NCI-H2227 treated with DMSO at 0.1 percent for 48 hours (cell line): ENCODE results near the gene TBC1D16.

ENCODE experiments used
- DNase-seq: peaks from one replicate; lab custom pipeline; 2025; lab: John Stamatoyannopoulos, UW

Gene TBC1D16

DNA sequence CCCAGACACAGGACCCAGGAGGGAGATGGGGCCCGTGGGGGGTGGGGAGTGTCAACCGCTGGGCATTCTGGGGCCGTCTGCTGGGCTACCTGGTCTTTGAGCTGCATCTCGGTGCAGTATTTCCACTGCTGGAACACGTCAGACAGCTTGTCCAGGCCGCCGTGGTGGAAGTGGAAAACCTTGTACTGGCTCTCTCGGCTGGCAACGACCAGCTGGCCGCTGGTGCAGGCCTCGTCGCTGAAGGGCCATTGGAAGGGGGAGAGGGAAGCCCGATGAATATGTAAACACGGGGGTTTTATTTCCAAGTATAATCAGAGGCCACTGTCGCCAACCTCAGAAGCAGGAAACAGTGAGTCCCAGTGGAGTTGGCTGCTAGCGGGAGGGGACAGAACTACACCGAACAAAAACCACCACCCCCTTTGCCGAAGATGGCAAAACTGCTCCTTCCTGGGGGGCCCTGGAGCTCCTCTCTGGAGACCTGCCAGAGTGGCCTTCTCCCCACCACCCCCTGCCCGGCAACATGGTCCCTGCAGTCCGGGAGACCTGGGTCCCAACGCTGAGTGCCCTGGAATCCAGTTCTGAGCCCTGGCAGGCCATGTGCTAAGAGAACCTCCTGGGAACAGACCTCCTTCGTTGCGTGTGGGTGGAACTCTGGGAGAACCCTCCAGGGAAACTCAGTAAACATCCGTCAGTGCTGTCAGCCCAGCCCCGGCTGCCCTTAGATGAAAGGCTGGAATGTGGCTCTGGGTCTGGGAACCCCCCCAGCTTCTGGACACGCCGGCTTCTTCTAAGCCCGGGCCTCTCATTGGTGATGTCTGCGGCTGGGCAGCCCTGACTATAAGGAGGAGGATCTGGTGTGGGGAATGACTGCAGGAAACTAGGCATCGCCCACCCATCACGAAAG lies 84.1 kb downstream of the TBC1D16 start:
- DNase-seq: no peak

DNA sequence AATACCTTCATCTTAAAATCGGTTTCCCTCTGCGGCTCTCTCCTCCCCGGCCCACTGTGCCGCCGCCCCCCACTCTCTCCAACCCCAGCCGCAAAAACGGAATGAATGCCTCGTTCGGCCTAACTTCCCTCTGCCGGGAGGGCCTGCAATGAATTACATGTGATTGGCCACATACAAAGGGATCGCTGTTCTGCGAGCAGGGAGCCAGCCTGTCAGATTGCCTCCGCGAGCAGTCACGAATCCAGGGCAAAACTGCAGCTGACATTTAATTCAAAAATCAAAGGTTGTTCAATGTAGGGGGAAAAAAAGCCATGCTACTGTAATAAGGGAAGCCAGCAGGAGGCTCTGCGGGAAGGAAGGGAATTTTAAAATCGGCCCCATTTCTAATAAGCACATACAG lies 84.9 kb downstream of the TBC1D16 start:
- peak; percentile 71 for DNase-seq

DNA sequence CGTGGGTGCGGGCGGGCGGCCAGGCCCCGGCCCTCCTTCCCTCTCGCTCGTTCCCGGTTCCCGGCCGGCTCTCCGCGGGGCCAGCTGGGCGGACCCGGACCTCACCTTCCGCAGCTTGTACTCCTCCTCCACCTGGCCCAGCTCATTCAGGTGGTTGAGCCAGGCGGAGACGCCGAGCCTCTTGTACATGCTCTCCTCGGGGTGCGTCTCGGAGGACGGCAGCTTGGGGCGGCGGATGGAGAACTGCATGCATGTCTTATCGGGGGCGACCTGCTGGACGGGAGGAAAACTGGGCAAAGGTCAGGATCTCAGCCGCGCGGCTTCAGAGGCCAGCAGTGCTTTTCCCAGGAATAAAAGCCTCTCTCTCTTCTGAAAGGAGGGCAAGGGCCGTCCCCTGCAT lies 85.4 kb downstream of the TBC1D16 start:
- DNase-seq: no peak

DNA sequence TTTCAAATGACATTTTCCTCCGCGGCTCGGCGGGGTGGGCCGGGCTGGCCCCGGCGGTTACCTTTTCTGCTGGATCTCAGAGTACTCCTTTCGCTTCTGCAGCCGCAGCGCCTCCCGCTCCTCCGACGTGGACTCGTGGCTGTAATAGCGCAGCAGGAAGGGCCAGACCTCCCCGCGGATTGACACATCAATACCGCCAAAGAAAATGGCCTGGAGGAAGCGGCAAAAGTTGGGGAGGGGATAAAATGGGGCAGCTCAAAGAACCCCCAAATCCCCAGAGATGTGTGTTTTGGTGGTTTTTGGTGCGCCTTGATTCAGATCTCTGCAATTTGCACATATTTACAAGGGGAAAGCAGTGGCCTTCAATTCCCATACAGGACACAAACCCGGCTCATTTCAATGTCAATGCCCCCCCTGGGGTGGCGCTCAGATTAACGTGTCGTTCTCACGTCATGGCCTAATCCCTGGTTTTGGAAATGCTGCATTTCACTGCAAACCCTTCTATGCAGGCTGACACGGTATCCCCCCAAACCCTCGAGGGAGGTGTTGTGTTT lies 85.9 kb downstream of the TBC1D16 start:
- peak; percentile 89 for DNase-seq

DNA sequence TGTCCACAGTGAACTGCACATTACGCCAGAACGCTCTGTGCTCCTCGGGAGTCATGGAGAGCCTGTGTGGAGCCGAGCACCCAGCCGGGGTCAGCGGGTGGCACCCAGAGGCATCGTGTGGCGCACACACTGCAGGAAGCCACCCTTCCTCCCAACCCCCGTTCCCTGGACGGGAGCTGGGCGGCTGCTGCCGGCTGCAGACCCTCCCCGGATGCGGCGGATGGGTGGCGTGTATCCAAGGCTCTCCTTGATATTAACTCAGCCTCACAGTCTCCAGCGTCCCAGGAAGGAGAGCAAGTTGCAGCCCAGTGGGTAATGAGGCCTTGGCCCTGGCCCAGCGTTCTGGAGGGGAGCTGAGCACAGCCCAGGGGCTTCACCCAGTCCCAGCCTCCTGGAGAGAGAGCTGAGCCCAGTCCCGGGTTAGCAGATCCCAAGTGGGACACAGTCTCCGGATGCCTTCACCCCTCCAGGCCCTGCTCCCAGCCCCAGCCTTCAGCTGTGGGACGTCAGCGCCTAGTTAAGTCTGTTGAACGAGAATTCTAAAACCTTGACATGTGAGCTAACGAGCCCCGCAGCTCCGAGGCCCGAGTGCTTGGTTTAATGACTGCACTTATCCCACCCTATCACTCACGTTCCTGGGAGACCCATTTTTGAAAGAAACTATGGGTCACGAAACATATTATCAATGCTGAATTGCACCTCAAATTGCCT lies 86.6 kb downstream of the TBC1D16 start:
- no peak for DNase-seq

DNA sequence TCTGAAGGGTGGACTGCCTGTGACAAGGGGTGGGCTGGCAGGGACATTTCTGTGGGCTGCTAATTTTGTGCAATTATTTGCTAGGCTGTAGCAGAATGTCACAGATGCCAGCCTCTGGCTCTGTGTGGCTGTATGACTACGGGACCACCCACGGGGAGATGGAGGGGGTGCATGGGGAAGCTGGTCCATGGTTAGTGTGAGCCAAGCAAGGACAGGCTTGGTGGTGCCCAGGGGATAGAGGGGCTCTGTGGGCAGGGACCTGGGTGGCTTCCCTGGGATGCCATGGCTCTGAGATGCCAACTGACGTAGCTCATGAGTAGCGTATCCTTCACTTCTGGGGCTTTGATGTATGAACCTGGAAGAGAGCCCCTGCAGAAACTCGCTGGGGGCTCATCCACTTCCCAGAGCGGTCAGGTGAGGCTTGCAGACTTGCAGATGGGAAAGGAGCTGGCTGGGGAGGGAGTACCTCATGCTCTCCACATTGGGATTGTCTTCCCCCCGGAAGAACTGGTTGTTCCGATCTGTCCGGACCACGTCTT lies 87.2 kb downstream of the TBC1D16 start:
- no peak for DNase-seq

DNA sequence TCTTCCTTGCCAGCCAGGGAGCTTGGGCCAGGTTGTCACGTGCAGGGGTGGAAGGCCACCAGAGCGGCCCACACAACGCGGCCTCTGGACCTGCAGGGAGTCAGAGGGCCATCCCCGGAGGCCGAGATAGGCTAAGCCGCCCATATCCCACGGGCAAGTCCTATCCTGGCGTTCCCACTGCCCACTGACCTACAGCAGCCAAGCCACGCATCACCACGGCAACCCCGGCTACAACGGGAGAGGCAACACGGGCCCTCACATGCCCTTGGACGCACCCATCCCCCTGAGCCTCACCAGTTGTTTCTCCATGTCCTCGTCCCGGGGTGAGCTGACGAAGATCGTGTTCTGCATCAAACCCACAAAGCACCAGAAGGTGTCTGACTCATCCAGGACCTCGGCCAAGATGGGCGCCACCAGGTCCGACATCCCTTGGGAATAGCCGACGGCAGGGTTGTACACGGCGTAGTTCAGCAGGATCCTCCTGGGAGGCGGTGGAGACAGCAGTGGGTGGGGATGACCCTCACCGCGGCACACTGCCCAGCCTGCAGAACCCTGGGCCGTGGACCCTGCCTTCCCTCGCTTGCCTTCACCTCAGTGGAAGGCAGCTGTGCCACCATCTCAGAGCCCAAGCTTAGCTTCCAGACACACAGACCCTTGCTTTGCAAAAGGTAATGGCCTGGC lies 88.2 kb downstream of the TBC1D16 start:
- DNase-seq: no peak

DNA sequence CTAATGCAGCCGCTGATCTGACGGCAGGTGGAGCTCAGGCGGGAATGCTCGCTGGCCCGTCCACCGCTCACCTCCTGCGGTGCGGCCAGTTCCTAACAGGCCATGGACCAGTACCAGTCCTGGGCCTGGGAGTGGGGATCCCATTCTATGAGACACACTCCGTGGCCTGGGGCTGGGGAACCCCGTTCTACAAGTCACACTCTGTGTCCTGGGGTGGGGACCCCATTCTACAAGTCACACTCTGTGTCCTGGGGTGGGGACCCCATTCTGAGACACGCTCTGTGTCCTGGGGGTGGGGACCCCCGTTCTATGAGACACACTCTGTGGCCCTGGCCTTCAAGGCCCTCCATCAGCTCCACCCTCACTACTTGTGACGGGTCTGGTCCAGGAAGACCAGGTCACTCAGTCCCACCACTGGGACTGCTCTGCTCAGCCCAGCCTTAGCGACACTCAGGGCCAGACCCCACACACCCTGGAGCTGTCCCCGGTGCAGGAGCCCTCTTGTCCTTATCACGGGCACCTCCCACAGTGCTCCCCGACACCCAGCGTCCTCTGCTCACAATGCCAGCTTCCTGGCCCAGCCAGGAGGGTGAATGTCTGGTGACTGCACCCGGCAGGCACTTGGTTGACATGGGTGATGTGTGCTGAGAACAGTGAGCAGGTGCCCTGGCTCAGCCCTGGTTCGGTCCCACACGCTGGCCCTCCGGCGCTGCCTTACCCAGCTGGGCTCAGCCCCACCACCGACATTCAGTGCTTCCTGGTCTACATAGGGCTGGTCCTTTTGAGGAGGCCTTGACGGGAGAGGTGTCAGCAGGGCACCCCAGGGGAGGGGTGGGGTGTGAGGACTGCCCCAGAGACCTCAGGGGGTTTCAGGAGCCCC lies 89.1 kb downstream of the TBC1D16 start:
- no peak for DNase-seq

DNA sequence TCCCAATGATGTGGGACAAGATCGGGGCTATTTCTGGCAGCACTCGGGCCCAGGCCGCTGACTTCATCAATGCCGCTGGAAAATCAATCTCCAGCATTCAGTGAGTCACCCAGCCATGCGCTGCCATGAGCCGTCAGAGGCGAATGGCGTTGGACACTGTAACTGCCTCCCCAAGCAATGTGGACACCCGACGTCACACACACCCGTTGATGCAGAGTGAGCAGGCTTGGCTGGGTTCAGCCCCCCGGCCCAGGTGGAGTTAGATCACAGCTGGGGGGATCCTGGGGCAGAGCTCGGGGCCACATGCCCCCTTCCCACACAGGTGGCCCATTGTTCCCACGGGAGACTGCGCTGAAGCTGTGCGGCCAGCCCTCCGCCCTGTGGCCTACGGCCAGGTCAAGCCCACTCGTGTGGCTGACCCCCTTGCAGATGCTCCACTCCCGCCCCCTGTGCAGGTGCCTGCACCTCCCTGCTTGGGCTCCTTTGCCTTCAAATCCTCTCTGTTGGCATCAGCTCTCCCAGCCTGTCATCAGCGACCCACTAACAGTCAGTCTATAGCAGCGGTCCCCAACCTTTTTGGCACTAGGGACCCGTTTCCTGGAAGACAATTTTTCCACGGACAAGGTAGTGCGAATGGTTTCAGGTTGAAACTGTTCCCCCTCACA lies 89.9 kb downstream of the TBC1D16 start:
- DNase-seq: no peak

DNA sequence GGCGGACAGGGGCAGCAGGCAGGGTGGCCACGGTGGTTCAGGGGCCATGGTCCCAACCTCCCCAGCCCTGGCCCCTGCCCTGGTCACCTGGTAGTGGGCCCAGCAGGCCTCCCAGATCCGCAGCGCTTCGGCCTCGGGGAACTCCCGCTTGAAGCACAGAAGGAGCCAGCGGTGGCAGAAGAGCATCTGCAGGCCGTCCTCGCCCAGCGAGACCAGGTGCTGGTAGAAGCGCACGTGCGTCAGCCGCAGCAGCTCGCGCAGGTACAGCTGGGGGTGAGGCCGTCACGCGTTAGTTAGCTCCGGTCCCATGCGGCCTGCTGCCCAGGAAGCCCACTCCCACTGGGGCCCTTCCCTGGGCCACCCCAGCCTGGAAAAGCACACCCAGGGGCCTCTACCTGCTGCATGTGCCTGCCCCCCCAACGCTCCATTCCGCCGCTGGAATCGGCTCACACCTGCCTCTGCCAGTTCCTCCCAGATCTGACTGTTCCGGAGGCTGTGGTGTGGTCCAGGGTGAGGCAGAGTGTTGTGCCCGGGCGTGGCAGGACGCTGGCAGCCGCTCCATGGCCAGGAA lies 90.8 kb downstream of the TBC1D16 start:
- no peak for DNase-seq

DNA sequence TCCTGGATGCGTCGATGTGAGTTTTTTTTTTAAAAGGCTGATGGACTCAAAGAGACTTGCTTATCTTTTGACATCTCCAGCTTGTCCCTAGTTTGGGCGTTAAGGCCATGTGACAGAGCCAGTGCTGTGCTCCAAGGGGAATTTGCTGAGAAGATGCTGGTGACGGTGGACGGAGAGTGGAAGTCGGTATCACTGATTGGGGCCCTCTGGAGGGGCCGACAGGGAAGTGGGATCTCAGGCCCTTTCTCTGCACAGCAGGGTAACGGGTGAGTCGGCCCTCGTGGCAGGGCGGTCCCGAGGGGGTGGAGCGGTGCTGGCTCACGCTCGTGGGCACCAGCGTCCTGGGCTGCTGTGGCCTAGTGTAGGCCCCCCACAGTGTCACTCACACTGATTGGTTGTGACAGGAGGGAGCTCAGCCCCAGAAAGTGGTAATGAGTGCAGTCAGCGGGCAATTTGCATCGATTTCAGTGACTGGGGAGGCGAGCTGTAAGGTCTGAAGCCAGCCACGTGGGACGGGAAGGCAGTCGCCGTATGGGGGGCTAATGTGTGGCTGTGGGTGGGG lies 91.3 kb downstream of the TBC1D16 start:
- no peak for DNase-seq

DNA sequence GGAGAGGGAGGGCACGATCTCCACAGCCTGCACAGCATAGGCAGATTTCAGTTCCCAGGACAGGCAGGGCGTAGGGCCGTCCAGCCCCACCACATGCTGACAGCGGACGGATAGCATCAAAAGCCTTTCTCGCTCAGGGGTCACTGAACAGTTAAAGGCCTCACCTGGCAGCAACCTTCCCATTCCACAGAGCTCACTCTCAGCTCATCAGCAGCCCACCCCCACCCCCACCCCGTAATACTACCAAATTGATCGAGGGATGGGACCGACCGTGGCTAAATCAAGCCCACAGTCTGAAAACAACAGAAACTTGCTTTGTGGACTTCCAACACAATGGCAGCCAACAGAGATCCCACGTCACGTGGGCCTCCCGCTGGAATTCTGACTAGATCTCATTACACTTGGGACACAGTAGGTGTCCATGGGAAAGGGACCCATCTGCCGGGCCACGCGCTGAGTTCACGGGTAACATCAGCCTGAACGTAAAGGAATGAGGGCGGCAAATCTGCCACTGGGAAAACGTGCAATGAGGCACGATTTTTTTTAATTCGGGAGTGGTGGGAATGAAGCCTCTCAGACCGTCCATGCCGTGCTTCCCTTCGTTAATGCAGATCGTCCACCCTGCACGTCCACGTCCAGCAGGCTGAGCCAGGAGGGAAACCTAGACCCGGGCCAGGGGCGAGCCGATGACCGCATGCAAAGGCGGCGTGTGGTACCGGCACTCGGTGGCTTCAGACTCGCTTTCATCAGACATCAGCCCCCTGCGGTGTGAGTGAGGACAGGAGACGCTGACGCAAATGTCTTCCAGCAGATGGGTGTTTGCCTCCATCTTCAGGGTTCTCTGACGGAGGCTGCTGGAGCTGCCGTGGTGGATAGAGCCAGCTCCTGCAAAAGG lies 92.1 kb downstream of the TBC1D16 start:
- DNase-seq: no peak

DNA sequence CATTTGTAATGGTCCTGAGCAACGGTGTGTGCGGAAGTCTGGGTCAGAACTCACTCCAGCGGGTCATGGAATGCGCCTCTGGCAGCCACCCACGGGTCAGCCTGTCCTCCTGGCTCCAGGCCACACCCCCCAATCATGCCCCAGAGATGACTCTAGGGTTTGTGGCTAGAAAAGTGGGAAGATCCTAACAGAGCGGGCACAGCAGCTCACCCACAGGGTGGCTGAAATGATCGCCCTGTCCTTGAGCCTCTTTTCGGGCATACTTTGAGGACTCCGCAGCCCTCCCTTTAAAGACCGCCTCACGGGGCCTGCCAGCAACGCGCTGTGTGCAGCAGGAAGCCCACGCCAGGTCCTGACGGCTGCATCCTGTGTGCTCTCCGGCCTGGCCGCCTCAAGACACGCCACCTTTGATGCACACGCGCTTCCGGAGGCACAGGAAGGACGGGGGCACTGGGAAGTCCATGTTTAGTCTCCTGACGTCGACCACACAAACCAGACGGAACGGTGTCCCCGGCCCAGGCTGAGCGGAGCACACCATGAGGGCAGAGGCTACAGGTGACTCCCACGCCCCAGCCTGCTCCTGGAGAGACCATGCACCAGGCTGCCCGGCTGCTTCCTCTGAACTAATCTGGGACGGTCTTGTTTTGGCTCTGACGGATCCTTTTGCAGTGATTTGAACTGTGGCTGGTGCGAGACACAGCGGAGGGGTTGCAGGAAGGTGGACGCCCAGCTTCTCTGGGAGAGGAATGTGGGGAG lies 92.9 kb downstream of the TBC1D16 start:
- DNase-seq: no peak

DNA sequence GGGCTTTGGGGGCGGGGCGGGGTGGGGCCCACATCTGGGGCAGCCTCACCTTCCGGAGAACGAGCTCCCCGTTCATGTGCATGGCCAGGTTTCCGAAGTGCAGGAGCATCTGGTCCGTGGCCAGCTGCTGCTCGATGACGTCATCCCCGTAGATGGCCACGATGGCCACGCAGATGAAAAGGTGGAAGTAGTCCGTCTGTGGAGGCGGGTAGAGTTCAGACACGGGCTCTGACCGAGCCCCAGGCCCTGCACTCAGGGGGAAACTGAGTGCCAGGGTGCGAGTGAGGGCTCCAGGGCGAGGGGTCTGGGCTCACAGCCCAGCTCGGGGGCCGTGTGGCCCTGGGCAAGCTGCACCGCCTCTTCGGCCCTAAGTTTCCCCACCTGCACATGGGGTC lies 93.7 kb downstream of the TBC1D16 start:
- DNase-seq: no peak

DNA sequence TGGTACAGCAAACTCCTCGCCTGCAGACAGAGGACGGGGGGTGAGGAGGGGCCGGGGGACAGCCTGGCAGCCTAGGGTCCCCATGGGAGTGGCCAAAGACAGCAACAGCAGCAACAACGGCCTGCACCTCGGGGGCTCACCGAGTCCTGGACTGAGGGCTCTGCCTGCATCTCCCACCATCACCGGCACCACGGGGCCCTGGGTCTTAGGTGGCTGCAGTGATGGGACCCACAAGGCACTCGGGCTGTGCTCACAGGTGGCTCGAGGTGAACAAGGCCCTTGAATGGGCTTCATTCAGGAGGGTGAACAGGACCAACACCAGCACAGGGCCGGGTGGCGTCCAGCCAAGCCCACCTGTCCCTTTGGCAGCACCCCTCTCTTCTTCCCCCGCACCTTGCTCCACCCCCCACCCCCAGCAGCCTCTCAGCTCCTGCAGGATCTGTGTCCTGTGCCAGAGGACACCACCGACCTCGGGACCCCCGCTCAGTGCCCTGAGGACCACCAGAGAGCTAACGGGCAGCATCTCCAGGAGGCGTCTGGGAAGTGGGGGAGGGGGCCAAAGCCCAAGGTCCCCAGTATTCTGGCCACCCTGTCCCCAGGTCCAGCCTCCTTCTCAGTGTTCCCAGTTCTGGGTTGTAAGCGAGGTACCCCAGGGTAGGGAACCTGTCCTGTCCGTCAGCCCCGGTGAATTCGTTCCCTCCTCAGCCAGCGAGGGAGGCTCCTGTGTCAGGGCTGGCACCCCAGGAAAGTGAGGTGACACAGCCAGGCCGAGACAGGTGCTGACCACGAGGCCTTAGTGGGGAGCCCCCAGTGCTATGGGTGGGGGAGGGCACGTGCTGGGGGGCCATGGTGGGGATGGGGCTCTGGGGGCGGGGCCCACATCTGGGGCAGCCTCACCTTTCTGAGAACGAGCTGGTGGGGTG lies 94.3 kb downstream of the TBC1D16 start:
- no peak for DNase-seq

DNA sequence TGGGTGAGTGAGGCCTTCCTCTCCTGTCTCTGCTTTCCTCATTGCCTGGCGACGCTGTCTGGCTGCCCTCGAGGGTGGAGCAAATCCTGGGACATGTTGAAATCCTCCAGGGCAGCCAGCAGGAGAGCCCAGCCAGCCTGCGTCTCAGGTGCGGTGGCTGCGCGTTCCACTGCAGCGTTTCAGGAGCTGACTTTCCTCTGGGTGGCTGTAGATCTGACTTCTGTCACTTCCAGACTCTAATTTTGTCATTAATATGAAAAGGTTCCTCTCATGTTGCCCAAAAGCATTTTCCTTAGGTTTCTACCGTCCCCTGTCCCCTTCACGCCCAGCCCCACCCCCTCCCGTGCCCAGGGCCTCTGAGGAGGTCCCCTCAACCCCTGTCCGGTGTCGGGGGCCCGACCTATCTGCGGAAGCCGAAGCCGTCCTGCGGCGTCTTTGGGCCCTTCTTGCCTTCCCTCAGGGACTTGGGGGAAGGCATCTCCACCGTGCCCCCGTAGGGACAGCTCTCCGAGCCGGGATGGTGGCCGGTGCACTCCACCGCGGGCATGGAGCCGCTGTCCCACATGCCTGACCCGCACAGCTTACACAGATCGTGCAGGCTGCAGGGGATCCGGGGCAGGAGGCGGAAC lies 95.1 kb downstream of the TBC1D16 start:
- DNase-seq: no peak
